Omental fat pad (tissue), 4 donors: ENCODE data around the gene LCE1F. TPM values are rescaled to one million over a fixed set of nuclear protein-coding genes. Genes with fewer than 3 reads are reported as not detected.

Experiments used
- ATAC-seq: fragments of 150-250 bp; one replicate; pipeline ENCODE4 v1.9.1; 2016; ENCODE audit warnings: mild to moderate bottlenecking, moderate library complexity; ENCODE audit not compliant: low FRiP score
- DNase-seq: peaks from one replicate; pipeline ENCODE4 v3.0.0-alpha.2; 2019; ENCODE audit warnings: low spot score
- CTCF ChIP-seq, 3 donors: fragments of 450-650 bp; IDR thresholded peaks; one replicate each; pipeline ENCODE4 v1.5.1; 2016 to 2017; ENCODE audit warnings: antibody characterized with exemption in 3 of 3, mild to moderate bottlenecking in 3 of 3, moderate library complexity in 2 of 3
- total RNA-seq, 4 donors: library from RNA; depleted of rRNA; stranded (reverse); fragments of >200 nt; gene quantifications; one replicate each; pipeline ENCODE4 v1.1.0, GENCODE V29; 2016

LCE1F gene
- total RNA-seq, 4 donors from 2014 or later, result not detected

- no peak for TF ChIP-seq CTCF (IDR thresholded peaks at IDR 0.05)
- ATAC-seq (no peak), DNase-seq (no peak)
These were observed 31.4 kb upstream of the LCE1F start for GRCh38 chr1:152743371-152744145.

GRCh38 chr1:152745289-152745704 is 29.6 kb upstream of the LCE1F start:
- ATAC-seq (no peak), DNase-seq (no peak)
- TF ChIP-seq CTCF (IDR thresholded peaks at IDR 0.05), result no peak

- ATAC-seq (no peak), DNase-seq (no peak)
- no peak for TF ChIP-seq CTCF (IDR thresholded peaks at IDR 0.05)
These were observed 29.0 kb upstream of the LCE1F start for GRCh38 chr1:152745765-152746444.

GRCh38 chr1:152747831-152748230 is 27.1 kb upstream of the LCE1F start:
- TF ChIP-seq CTCF (IDR thresholded peaks at IDR 0.05), result no peak
- DNase-seq (no peak), ATAC-seq (no peak)

GRCh38 chr1:152752225-152752624 is 22.7 kb upstream of the LCE1F start:
- no peak for ATAC-seq

GRCh38 chr1:152753586-152753985 is 21.4 kb upstream of the LCE1F start:
- no peak for ATAC-seq
- no peak for DNase-seq
- no peak for TF ChIP-seq CTCF (IDR thresholded peaks at IDR 0.05)

More at GRCh38 chr1:152752225-152752624, 22.7 kb upstream of the LCE1F start:
- DNase-seq, result no peak
- TF ChIP-seq CTCF (IDR thresholded peaks at IDR 0.05), result no peak

- ATAC-seq (no peak), DNase-seq (no peak)
- no peak for TF ChIP-seq CTCF (IDR thresholded peaks at IDR 0.05)
These were observed 18.1 kb upstream of the LCE1F start for GRCh38 chr1:152756872-152757271.
